H1 (cell line): ENCODE measurements around the gene SLC13A4. TPM values are rescaled to one million over a fixed set of nuclear protein-coding genes. Genes with fewer than 3 reads are reported as not detected.

Experiments used
- CTCF ChIA-PET: fragments of 300-600 bp; sonication (Branson Sonifier 250); formaldehyde crosslinking; loops from one replicate; lab custom pipeline; 2021; ENCODE audit not compliant: partially characterized antibody; lab: Charles Lee
- POLR2A ChIA-PET: fragments of 300-600 bp; sonication (Branson Sonifier 250); formaldehyde crosslinking; loops from one replicate; lab custom pipeline; 2021; ENCODE audit warnings: inconsistent platforms; ENCODE audit not compliant: partially characterized antibody; lab: Charles Lee
- DNase-seq, 2 experiments: peaks; one replicate each; pipeline versions ENCODE4 v3.0.0 to v3.0.0-alpha.2; 2010 to 2022; ENCODE audit warnings: low spot score in 2 of 2, low read depth in 1 of 2, mixed read lengths in 1 of 2
- FAIRE-seq: peaks from 2 replicates; lab custom pipeline; 2011; peaks lifted over from hg19 to GRCh38; lab: Jason Lieb, UNC
- H2AFZ ChIP-seq: 2 replicates; pipeline ENCODE4 v1.8.1; 2012; ENCODE audit warnings: low read length, inconsistent platforms
- H2AK5ac ChIP-seq: 2 replicates; pipeline ENCODE4 v1.6.1; 2013; ENCODE audit warnings: low read depth, low read length
- H2BK120ac ChIP-seq: replicated peaks from 2 replicates; pipeline ENCODE3; 2013; ENCODE audit warnings: low read depth, low read length, inconsistent platforms
- H2BK12ac ChIP-seq: 2 replicates; pipeline ENCODE4 v1.6.1; 2013; ENCODE audit warnings: low read depth, low read length
- H2BK15ac ChIP-seq: 2 replicates; pipeline ENCODE4 v1.6.1; 2013; ENCODE audit warnings: low read length
- H2BK20ac ChIP-seq: 2 replicates; pipeline ENCODE4 v1.6.1; 2013; ENCODE audit warnings: low read length
- H2BK5ac ChIP-seq: 2 replicates; pipeline ENCODE4 v1.6.1; 2013; ENCODE audit warnings: low read depth, low read length
- H3K14ac ChIP-seq: 2 replicates; pipeline ENCODE4 v1.6.1; 2013; ENCODE audit warnings: inconsistent platforms; ENCODE audit not compliant: insufficient read length
- H3K18ac ChIP-seq: 2 replicates; pipeline ENCODE4 v1.6.1; 2013; ENCODE audit warnings: low read length; ENCODE audit errors: extremely low read depth
- H3K23ac ChIP-seq: 2 replicates; pipeline ENCODE4 v1.6.1; 2013; ENCODE audit warnings: inconsistent platforms; ENCODE audit not compliant: insufficient read length
- H3K23me2 ChIP-seq: 2 replicates; pipeline ENCODE4 v1.6.1; 2013; ENCODE audit warnings: low read depth, low read length
- H3K27ac ChIP-seq: 2 replicates; pipeline ENCODE4 v1.6.1; 2011; ENCODE audit warnings: low read depth, low read length, inconsistent platforms
- H3K27me3 ChIP-seq, 4 experiments: replicated peaks in 1 of 4; 1 replicate in 1 of 4; 2 replicates in 3 of 4; pipeline versions ENCODE4 v1.6.1 to v1.8.1; 2011 to 2013; ENCODE audit warnings: low read length in 3 of 4, mild to moderate bottlenecking in 3 of 4, inconsistent platforms in 2 of 4, mixed read lengths in 2 of 4, moderate library complexity in 1 of 4; ENCODE audit not compliant: control insufficient read depth in 3 of 4, insufficient read depth in 3 of 4; ENCODE audit errors: extremely low read depth in 1 of 4
- H3K36me3 ChIP-seq, 4 experiments: 2 replicates each; pipeline versions ENCODE4 v1.6.1 to v1.8.1; 2011 to 2013; ENCODE audit warnings: mild to moderate bottlenecking in 4 of 4, low read length in 3 of 4, moderate library complexity in 2 of 4, control low read depth in 1 of 4, inconsistent platforms in 1 of 4; ENCODE audit not compliant: insufficient read depth in 4 of 4, control insufficient read depth in 2 of 4
- H3K4ac ChIP-seq: replicated peaks from 2 replicates; pipeline ENCODE3; 2013; ENCODE audit warnings: low read length, low read depth, mixed read lengths, inconsistent platforms; ENCODE audit not compliant: insufficient read length
- H3K4me1 ChIP-seq, 4 experiments: replicated peaks in 1 of 4; 1 replicate in 1 of 4; 2 replicates in 3 of 4; pipeline versions ENCODE4 v1.6.1 to v1.8.1; 2011 to 2013; ENCODE audit warnings: low read length in 3 of 4, inconsistent platforms in 2 of 4, mixed read lengths in 1 of 4; ENCODE audit not compliant: insufficient read depth in 4 of 4, control insufficient read depth in 3 of 4
- H3K4me2 ChIP-seq, 2 experiments: 2 replicates each; pipeline versions ENCODE4 v1.6.1 to v1.8.1; 2011 to 2013; ENCODE audit warnings: low read depth in 2 of 2, low read length in 2 of 2, control low read depth in 1 of 2, inconsistent platforms in 1 of 2, mild to moderate bottlenecking in 1 of 2; ENCODE audit not compliant: insufficient read depth in 1 of 2
- H3K4me3 ChIP-seq, 4 experiments: fragments of 200-600, 300-600 bp in 1 of 4; sonication (generic), shearing (Covaris generic), sonication (Bioruptor Twin) in 1 of 4; 2 replicates each; pipeline versions ENCODE4 v1.5.1 to v1.8.1; 2011 to 2016; ENCODE audit warnings: low read length in 4 of 4, low read depth in 3 of 4, control low read depth in 2 of 4, inconsistent platforms in 2 of 4, mild to moderate bottlenecking in 2 of 4, mixed read lengths in 1 of 4, moderate library complexity in 1 of 4; ENCODE audit not compliant: insufficient read depth in 2 of 4; ENCODE audit errors: extremely low read depth in 1 of 4
- H3K56ac ChIP-seq: replicated peaks from 2 replicates; pipeline ENCODE3; 2013; ENCODE audit warnings: low read depth, mild to moderate bottlenecking, mixed read lengths, low read length, inconsistent platforms; ENCODE audit not compliant: insufficient read length
- H3K79me1 ChIP-seq: 2 replicates; pipeline ENCODE4 v1.6.1; 2013; ENCODE audit warnings: low read depth, low read length, control low read depth
- H3K79me2 ChIP-seq, 2 experiments: 2 replicates each; pipeline versions ENCODE4 v1.6.1 to v1.8.1; 2012 to 2013; ENCODE audit warnings: low read length in 2 of 2, mild to moderate bottlenecking in 2 of 2, inconsistent platforms in 1 of 2; ENCODE audit not compliant: insufficient read depth in 2 of 2, control insufficient read depth in 1 of 2
- H3K9ac ChIP-seq, 4 experiments: replicated peaks in 1 of 4; 1 replicate in 1 of 4; 2 replicates in 3 of 4; pipeline versions ENCODE4 v1.6.1 to v1.8.1; 2011 to 2013; ENCODE audit warnings: low read depth in 3 of 4, low read length in 3 of 4, control low read depth in 2 of 4, mild to moderate bottlenecking in 2 of 4, moderate library complexity in 2 of 4, inconsistent platforms in 1 of 4; ENCODE audit errors: extremely low read depth in 1 of 4
- H3K9me3 ChIP-seq, 2 experiments: 2 replicates each; pipeline versions ENCODE4 v1.6.1 to v1.8.1; 2012 to 2013; ENCODE audit warnings: mild to moderate bottlenecking in 2 of 2, moderate library complexity in 2 of 2, control low read depth in 1 of 2, inconsistent platforms in 1 of 2, low read depth in 1 of 2, low read length in 1 of 2, mixed read lengths in 1 of 2; ENCODE audit not compliant: insufficient read depth in 2 of 2
- H4K20me1 ChIP-seq, 2 experiments: replicated peaks in 1 of 2; 2 replicates each; pipeline versions ENCODE3 to v1.8.1; 2011 to 2013; ENCODE audit warnings: inconsistent platforms in 2 of 2, low read length in 2 of 2, mild to moderate bottlenecking in 1 of 2; ENCODE audit not compliant: insufficient read depth in 2 of 2, control insufficient read depth in 1 of 2
- H4K5ac ChIP-seq: 2 replicates; pipeline ENCODE4 v1.6.1; 2013; ENCODE audit warnings: low read length, low read depth, mixed read lengths, inconsistent platforms; ENCODE audit not compliant: insufficient read length
- H4K8ac ChIP-seq: 2 replicates; pipeline ENCODE4 v1.8.0; 2013; ENCODE audit warnings: mild to moderate bottlenecking, moderate library complexity, low read length, inconsistent platforms; ENCODE audit not compliant: insufficient read depth; ENCODE audit errors: extremely low read depth
- H4K91ac ChIP-seq: replicated peaks from 2 replicates; pipeline ENCODE3; 2013; ENCODE audit warnings: low read length, mixed read lengths, inconsistent platforms; ENCODE audit not compliant: insufficient read length
- BCL11A ChIP-seq, 2 experiments: IDR thresholded peaks; one replicate each; pipeline ENCODE4 v1.6.1; 2011; ENCODE audit warnings: low read depth in 2 of 2, low read length in 2 of 2, mild to moderate bottlenecking in 2 of 2
- CTBP2 ChIP-seq: IDR thresholded peaks from 2 replicates; pipeline ENCODE4 v1.7.0; 2011; ENCODE audit warnings: borderline replicate concordance, mild to moderate bottlenecking, moderate library complexity, mixed read lengths, low read length; ENCODE audit not compliant: insufficient read depth, insufficient read length
- EP300 ChIP-seq, 2 experiments: IDR thresholded peaks; 1 replicate in 1 of 2; 2 replicates in 1 of 2; pipeline ENCODE4 v1.6.1; 2011 to 2012; ENCODE audit warnings: low read depth in 2 of 2, low read length in 2 of 2, mild to moderate bottlenecking in 2 of 2, borderline replicate concordance in 1 of 2, inconsistent platforms in 1 of 2, moderate library complexity in 1 of 2
- HDAC2 ChIP-seq, 2 experiments: fragments of 300-600 bp in 1 of 2; sonication (generic) in 1 of 2; IDR thresholded peaks; 2 replicates each; pipeline ENCODE4 v1.6.1; 2011 to 2012; ENCODE audit warnings: low read depth in 2 of 2, low read length in 2 of 2, mild to moderate bottlenecking in 2 of 2, moderate library complexity in 2 of 2, borderline replicate concordance in 1 of 2, inconsistent platforms in 1 of 2
- MAFK ChIP-seq: IDR thresholded peaks from 2 replicates; pipeline ENCODE4 v1.6.1; 2012; ENCODE audit warnings: low read depth, mild to moderate bottlenecking, improper control_type of control experiment, low read length
- MAX ChIP-seq: IDR thresholded peaks from 2 replicates; pipeline ENCODE4 v1.6.1; 2012; ENCODE audit warnings: inconsistent platforms
- NANOG ChIP-seq: IDR thresholded peaks from 2 replicates; pipeline ENCODE4 v1.6.1; 2011; ENCODE audit warnings: low read length, low read depth, mild to moderate bottlenecking, inconsistent platforms; ENCODE audit not compliant: insufficient read depth, poor library complexity, severe bottlenecking
- PHF8 ChIP-seq: fragments of 200-600 bp; sonication (generic); conservative IDR thresholded peaks from 2 replicates; pipeline ENCODE4 v1.7.1; 2012; ENCODE audit warnings: low read depth, mild to moderate bottlenecking, inconsistent platforms, low read length, moderate library complexity
- POLR2AphosphoS5 ChIP-seq: IDR thresholded peaks from 2 replicates; pipeline ENCODE4 v1.6.1; 2011; ENCODE audit warnings: low read depth, low read length
- whole genome bisulfite sequencing, 2 experiments: shearing (Covaris generic) in 1 of 2; methylation state at CpG; one replicate each; pipeline versions ENCODE4 v1.1.6 to v1.1.7; 2013 to 2015; ENCODE audit warnings: low lambda C conversion rate in 2 of 2, mixed read lengths in 2 of 2, inconsistent platforms in 1 of 2, low coverage in 1 of 2, missing lambda C conversion rate in 1 of 2; ENCODE audit not compliant: insufficient replicate concordance in 2 of 2, insufficient coverage in 1 of 2, insufficient read length in 1 of 2; ENCODE audit errors: extremely low coverage in 1 of 2, missing lambda C conversion rate in 1 of 2; 5-methylcytosine and 5-hydroxymethylcytosine counted together
- polyA plus RNA-seq, 7 experiments: library from polyadenylated mRNA; depleted of rRNA in 3 of 7; stranded (reverse) in 5 of 7; unstranded in 2 of 7; fragments of >200 nt in 5 of 7; fragments of 200-250 nt in 2 of 7; gene quantifications; 1 replicate in 5 of 7; 2 replicates in 1 of 7; 4 replicates in 1 of 7; pipeline versions ENCODE4 v1.2.1 to v1.2.3, GENCODE V29; 2011 to 2013; ENCODE audit warnings: missing spikeins in 2 of 7, mixed read lengths in 2 of 7
- total RNA-seq: library from RNA; stranded (reverse); fragmentation: NEBNext Ultra II Directional; extraction: Animal tissue kit (Norgen Biotek cat#: 25700); gene quantifications from 2 replicates; pipeline ENCODE4 v1.2.1, GENCODE V29; 2021

The SLC13A4 gene
- total and polyA plus RNA-seq, 2 of the 8 experiments (the other 6 are each of a cell fraction or from before 2014, with no cell fraction given) = 3.9 to 7.5 TPM

GRCh38 chr7:135644729-135645128 lies 83.3 kb downstream of the SLC13A4 start:
- Histone ChIP-seq H2BK15ac (no peak overlapping the region), H3K79me1 (no peaks in the 10 kb centered on the region), H4K20me1 (peaks cover 2 to 3% of the 10 kb centered on the region in 2 experiments), H3K4ac (no peak overlapping the region), H4K91ac (no peak overlapping the region), H3K9ac (no peak overlapping the region), H3K56ac (no peak overlapping the region), H3K27me3 (no peaks in the 10 kb centered on the region), H3K4me3 (no peak overlapping the region), H2BK5ac (no peak overlapping the region), H3K14ac (no peak overlapping the region), H3K9me3 (no peaks in the 10 kb centered on the region), H2BK12ac (no peak overlapping the region), H3K23ac (no peak overlapping the region), H3K36me3 (peaks cover 20 to 83% (median 68%) of the 10 kb centered on the region in 4 experiments), H3K4me1 (no peaks in the 10 kb centered on the region), H2BK120ac (no peak overlapping the region), H2BK20ac (no peak overlapping the region), H3K23me2 (no peaks in the 10 kb centered on the region), H4K5ac (no peak overlapping the region), H3K4me2 (no peak overlapping the region), H4K8ac (no peak overlapping the region), H2AFZ (no peak overlapping the region), H2AK5ac (no peak overlapping the region), H3K27ac (no peak overlapping the region), H3K79me2 (no peaks in the 10 kb centered on the region), H3K18ac (no peak overlapping the region)
- no peak for FAIRE-seq
- CTCF ChIA-PET = interaction anchor here (0.9 to 5.7 kb wide), 36 partner anchors 8 to 371 kb away, joined by 3 to 114 read pairs (median 4); partner anchors contain the start of genes NUP205 and STMP1
- TF ChIP-seq EP300 (IDR thresholded peaks at IDR 0.05; ENCODE audit: borderline replicate concordance in 1 of 2, low read depth in 2 of 2, low read length in 2 of 2) (no peak), NANOG (no peak), PHF8 (no peak), MAX (no peak), POLR2AphosphoS5 (no peak), MAFK (no peak), HDAC2 (IDR thresholded peaks at IDR 0.05; ENCODE audit: borderline replicate concordance in 1 of 2, low read depth in 2 of 2, low read length in 2 of 2) (no peak), CTBP2 (no peak), BCL11A (IDR thresholded peaks at IDR 0.05; ENCODE audit: low read depth in 2 of 2, low read length in 2 of 2) (no peak)
- WGBS, 2 experiments = 97% methylated on average over 3 of the region's 3 CpGs; no CpG with 5 or more reads in 1 of the 2 experiments
- DNase-seq = no peak
- POLR2A ChIA-PET = interaction anchor here (1.0 to 2.3 kb wide), 3 partner anchors 12 to 68 kb away, joined by 3 to 6 read pairs (median 3); no protein-coding TSS in a partner anchor
